IPS DF 4.7 (cell line): ENCODE measurements around the gene CDK13.

Experiments used
- DNase-seq: peaks from one replicate; pipeline ENCODE4 v3.0.0-alpha.2; 2013; ENCODE audit warnings: low spot score; ENCODE audit errors: extremely low read depth

CDK13 gene

GRCh38 chr7:39948956-39949928 lies 814 bp upstream of the CDK13 start:
- peak; percentile 92 for DNase-seq

DNA sequence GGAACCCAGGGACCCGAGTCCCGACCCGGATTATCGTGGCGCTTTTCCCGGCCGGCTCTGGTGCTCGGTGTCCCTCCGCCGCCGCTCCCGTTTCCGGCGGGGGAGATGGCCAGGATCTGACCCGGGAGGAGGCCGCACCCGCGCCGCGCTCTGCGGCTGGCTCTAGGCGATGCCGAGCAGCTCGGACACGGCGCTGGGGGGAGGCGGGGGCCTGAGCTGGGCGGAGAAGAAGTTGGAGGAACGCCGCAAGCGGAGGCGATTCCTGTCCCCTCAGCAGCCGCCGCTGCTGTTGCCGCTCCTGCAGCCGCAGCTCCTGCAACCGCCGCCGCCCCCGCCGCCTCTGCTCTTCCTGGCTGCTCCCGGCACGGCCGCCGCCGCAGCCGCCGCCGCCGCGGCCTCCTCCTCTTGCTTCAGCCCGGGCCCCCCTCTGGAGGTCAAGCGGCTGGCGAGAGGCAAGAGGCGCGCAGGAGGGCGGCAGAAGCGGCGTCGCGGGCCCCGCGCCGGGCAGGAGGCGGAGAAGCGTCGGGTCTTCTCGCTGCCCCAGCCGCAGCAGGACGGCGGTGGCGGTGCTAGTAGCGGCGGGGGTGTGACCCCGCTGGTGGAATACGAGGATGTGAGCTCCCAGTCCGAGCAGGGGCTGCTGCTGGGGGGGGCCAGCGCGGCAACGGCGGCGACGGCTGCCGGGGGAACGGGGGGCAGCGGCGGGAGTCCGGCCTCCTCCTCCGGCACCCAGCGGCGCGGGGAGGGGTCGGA lies 593 bp downstream of the CDK13 start:
- no peak for DNase-seq

- DNase-seq: no peak
These were observed 1.5 kb downstream of the CDK13 start for GRCh38 chr7:39951226-39952194.

GRCh38 chr7:39952374-39952773 lies 2.3 kb downstream of the CDK13 start:
- no peak for DNase-seq

- DNase-seq: no peak
These were observed 2.7 kb downstream of the CDK13 start for GRCh38 chr7:39952803-39953202.

DNA sequence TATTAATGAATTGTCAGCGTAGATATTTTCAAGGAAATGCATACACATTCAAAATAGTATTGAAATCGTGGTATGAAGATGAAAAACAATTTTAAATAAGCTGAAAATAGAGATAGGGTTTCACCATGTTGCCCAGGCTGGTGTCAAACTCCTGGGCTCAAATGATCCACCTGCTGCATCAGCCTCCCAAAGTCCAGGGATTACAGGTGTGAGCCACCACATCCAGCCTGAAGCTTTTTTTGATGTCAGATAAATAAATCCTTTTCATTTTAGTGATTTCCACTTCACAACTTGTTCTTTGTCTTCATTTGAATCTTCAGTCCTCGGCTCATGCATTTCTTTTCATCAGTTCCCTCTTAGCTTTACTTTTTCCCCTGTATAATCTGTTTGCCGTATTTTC lies 4.6 kb downstream of the CDK13 start:
- no peak for DNase-seq

GRCh38 chr7:39958038-39958437 lies 8.0 kb downstream of the CDK13 start:
- no peak for DNase-seq

GRCh38 chr7:39967406-39968161 lies 17.5 kb downstream of the CDK13 start:
- no peak for DNase-seq

- DNase-seq: no peak
These were observed 19.4 kb downstream of the CDK13 start for GRCh38 chr7:39969431-39969830.

- DNase-seq: no peak
These were observed 21.9 kb downstream of the CDK13 start for GRCh38 chr7:39971924-39972323.

DNA sequence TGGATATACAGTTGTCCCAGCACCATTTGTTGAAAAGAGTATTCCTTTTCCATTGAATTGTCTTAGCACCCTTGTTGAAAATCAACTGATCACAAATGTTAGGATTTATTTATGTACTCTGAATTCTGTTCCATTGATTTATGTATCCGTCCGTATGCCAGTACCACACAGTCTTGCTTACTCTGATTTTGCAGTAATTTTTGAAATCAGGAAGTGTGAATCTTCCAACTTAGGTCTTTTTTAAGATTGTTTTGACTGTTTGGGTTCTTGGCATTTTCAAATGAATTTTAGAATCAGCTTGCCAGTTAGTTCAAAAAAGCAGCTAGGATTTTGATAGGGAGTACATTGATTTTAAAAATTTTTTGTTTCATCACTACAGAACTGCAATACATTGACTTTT lies 23.7 kb downstream of the CDK13 start:
- no peak for DNase-seq

DNA sequence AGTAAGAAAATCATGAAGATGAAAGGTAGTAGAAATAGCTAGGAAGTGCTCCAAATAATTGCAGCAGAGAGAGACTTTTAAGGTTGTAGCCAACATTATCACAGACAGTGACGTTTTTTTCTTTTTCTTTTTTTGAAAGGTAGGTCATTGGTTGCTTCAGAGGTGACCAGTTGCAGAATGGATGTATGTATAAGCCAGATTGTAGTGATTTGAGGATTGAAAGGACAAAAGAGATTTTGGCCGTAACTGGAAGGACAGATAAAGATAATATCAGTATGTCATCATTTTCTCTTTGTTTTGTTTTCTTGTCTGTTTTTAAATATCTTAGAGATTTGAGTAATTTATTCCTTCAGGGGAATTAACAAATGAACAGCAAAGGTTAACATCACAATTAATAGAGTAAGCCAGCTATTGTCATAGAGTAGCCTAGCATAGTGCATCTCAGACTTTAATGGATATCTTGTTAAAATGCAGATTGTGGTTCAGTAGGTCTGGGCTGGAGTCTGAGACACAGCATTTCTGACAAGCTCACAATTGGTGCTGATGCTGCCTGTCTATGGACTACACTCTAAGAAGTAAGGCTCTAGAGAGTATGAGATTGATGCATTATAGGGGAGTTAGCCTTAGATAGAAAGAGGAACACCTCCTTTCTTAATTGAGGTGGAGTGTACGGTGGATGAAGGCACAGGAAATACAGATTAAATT lies 28.3 kb downstream of the CDK13 start:
- DNase-seq: no peak

- DNase-seq: no peak
These were observed 29.5 kb downstream of the CDK13 start for GRCh38 chr7:39979406-39980073.

GRCh38 chr7:39985398-39985918 lies 35.4 kb downstream of the CDK13 start:
- no peak for DNase-seq

GRCh38 chr7:39987641-39988347 lies 37.7 kb downstream of the CDK13 start:
- DNase-seq: no peak

GRCh38 chr7:40000734-40001315 lies 50.8 kb downstream of the CDK13 start:
- DNase-seq: no peak

GRCh38 chr7:40001649-40002048 lies 51.6 kb downstream of the CDK13 start:
- DNase-seq: no peak

DNA sequence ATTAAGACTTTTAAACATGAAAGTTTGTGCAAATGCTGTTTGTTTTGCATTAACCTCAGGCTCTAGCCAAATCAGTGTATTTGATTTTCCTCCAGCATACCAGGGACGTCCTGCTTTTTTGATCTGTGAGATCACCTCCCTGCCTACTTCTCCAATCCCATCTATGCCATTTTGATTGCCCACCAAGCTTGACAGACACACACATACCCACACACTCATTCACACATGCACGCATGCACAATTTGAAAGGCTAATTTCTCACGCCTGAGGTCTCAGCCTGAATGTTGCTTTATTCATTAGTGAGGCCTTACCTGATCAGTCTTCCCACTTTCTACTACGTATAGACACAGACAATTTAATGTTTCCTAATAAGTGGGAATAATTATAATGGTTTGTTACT lies 53.5 kb downstream of the CDK13 start:
- DNase-seq: no peak
